ENCODE data around the gene ACACA.

The ACACA gene

GRCh38 chr17:37440424-37440823 is 33.8 kb upstream of the ACACA start:
- TF ChIP-seq, protein P1, sequence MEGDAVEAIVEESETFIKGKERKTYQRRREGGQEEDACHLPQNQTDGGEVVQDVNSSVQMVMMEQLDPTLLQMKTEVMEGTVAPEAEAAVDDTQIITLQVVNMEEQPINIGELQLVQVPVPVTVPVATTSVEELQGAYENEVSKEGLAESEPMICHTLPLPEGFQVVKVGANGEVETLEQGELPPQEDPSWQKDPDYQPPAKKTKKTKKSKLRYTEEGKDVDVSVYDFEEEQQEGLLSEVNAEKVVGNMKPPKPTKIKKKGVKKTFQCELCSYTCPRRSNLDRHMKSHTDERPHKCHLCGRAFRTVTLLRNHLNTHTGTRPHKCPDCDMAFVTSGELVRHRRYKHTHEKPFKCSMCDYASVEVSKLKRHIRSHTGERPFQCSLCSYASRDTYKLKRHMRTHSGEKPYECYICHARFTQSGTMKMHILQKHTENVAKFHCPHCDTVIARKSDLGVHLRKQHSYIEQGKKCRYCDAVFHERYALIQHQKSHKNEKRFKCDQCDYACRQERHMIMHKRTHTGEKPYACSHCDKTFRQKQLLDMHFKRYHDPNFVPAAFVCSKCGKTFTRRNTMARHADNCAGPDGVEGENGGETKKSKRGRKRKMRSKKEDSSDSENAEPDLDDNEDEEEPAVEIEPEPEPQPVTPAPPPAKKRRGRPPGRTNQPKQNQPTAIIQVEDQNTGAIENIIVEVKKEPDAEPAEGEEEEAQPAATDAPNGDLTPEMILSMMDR (IDR thresholded peaks at IDR 0.05), result no peak
- no peaks in the 10 kb centered on the region for H3K79me2 ChIP-seq
- H3K27ac ChIP-seq, result no peak overlapping the region
- H3K4me3 ChIP-seq (ENCODE audit: low read depth, low read length), result no peak overlapping the region
- no peak overlapping the region for H3K9ac ChIP-seq
- no peaks in the 10 kb centered on the region for H3K36me3 ChIP-seq (ENCODE audit: control insufficient read depth, insufficient read depth, low read length)
- no peaks in the 10 kb centered on the region for H3K9me3 ChIP-seq (ENCODE audit: control insufficient read depth, low read length)
- H2AFZ ChIP-seq, result no peak overlapping the region
- no peak overlapping the region for H3K4me2 ChIP-seq (ENCODE audit: low read length)
- no peaks in the 10 kb centered on the region for H3K27me3 ChIP-seq (ENCODE audit: control insufficient read depth, insufficient read depth, low read length)
- peaks cover 5% of the 10 kb centered on the region for H3K4me1 ChIP-seq

GRCh38 chr17:37438141-37438540 is 31.5 kb upstream of the ACACA start:
- Histone ChIP-seq H3K4me1 (peaks cover 5% of the 10 kb centered on the region), H3K9me3 (ENCODE audit: control insufficient read depth, low read length) (no peaks in the 10 kb centered on the region), H3K9ac (no peak overlapping the region), H3K27me3 (ENCODE audit: control insufficient read depth, insufficient read depth, low read length) (no peaks in the 10 kb centered on the region), H2AFZ (no peak overlapping the region), H3K4me3 (ENCODE audit: low read depth, low read length) (no peak overlapping the region), H3K27ac (no peak overlapping the region), H3K36me3 (ENCODE audit: control insufficient read depth, insufficient read depth, low read length) (no peaks in the 10 kb centered on the region), H3K79me2 (no peaks in the 10 kb centered on the region), H3K4me2 (ENCODE audit: low read length) (no peak overlapping the region)
- TF ChIP-seq, protein P1 (IDR thresholded peaks at IDR 0.05), result no peak

GRCh38 chr17:37432671-37433070 is 26.0 kb upstream of the ACACA start:
- Histone ChIP-seq H3K27me3 (ENCODE audit: control insufficient read depth, insufficient read depth, low read length) (no peaks in the 10 kb centered on the region), H3K9me3 (ENCODE audit: control insufficient read depth, low read length) (no peaks in the 10 kb centered on the region), H3K27ac (no peak overlapping the region), H3K36me3 (ENCODE audit: control insufficient read depth, insufficient read depth, low read length) (no peaks in the 10 kb centered on the region), H2AFZ (no peak overlapping the region), H3K4me2 (ENCODE audit: low read length) (no peak overlapping the region), H3K4me1 (no peaks in the 10 kb centered on the region), H3K9ac (no peak overlapping the region), H3K79me2 (no peaks in the 10 kb centered on the region), H3K4me3 (ENCODE audit: low read depth, low read length) (no peak overlapping the region)
- TF ChIP-seq, protein P1 (IDR thresholded peaks at IDR 0.05), result no peak

DNA sequence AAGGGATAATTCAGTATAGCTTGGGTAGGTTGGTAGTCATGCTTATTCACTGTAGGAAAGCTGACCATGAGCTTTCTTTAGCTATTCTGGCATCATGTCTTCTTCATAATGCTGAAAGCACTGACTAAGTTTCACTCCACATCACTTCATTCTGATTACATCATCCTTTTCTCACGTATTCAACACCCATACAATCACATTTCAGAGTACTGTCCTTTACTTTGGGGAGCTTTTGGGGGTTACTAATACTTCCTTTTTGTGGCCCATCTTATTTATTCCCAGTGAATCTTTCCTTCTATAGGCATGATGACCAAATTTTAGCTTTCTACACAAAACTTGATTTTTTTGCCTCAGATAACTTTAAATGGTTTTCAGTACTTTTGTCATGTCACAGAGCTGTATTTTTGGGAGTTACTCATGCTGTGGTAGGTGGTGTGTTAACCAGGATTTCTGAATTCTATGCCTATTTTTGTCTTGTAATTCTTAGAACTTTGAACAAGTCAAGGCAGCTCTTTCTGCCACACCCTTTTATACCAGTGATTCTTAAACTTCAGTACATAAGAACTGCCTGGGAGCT is 23.5 kb upstream of the ACACA start:
- Histone ChIP-seq H3K27me3 (ENCODE audit: control insufficient read depth, insufficient read depth, low read length) (no peaks in the 10 kb centered on the region), H3K4me2 (ENCODE audit: low read length) (no peak overlapping the region), H3K27ac (no peak overlapping the region), H3K9me3 (ENCODE audit: control insufficient read depth, low read length) (no peaks in the 10 kb centered on the region), H3K9ac (no peak overlapping the region), H3K79me2 (no peaks in the 10 kb centered on the region), H3K4me3 (ENCODE audit: low read depth, low read length) (no peak overlapping the region), H3K4me1 (no peaks in the 10 kb centered on the region), H2AFZ (no peak overlapping the region), H3K36me3 (ENCODE audit: control insufficient read depth, insufficient read depth, low read length) (no peaks in the 10 kb centered on the region)
- TF ChIP-seq, protein P1 (IDR thresholded peaks at IDR 0.05), result no peak

DNA sequence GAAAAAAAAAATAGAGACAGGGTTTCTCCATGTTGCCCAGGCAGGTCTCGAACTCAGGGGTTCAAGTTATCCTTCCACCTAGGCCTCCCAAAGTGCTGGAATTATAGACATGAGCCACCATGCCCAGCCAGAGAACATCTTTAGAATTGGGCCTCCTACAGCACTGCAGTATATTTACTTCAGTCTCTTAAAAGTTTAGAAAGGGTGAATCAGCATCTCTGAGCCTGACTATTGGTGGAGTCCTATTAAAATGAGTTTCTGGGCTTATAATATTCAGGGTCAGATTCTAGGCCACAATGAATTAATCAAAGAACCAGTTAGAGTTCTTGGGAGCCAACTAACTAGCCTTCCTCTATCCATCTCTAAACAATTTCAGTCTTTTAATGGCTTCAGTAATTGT is 22.8 kb upstream of the ACACA start:
- Histone ChIP-seq H3K27ac (no peak overlapping the region), H2AFZ (no peak overlapping the region), H3K36me3 (ENCODE audit: control insufficient read depth, insufficient read depth, low read length) (no peaks in the 10 kb centered on the region), H3K27me3 (ENCODE audit: control insufficient read depth, insufficient read depth, low read length) (no peaks in the 10 kb centered on the region), H3K4me1 (no peaks in the 10 kb centered on the region), H3K4me3 (ENCODE audit: low read depth, low read length) (no peak overlapping the region), H3K9ac (no peak overlapping the region), H3K79me2 (no peaks in the 10 kb centered on the region), H3K4me2 (ENCODE audit: low read length) (no peak overlapping the region), H3K9me3 (ENCODE audit: control insufficient read depth, low read length) (no peaks in the 10 kb centered on the region)
- TF ChIP-seq, protein P1 (IDR thresholded peaks at IDR 0.05), result no peak
